Activated CD4-positive, alpha-beta T cell treated with anti-CD3 and anti-CD28 coated beads for 36 hours (primary cell): ENCODE measurements around the gene ISYNA1. TPM values are rescaled to one million over a fixed set of nuclear protein-coding genes. Genes with fewer than 3 reads are reported as not detected.
A peak's percentile ranks its signal among the peaks of the same experiment; 100 is the strongest.
"Not testable (repeated sequence)": the region's sequence is repeated elsewhere in the genome, so short reads cannot be mapped to it uniquely, and the experiment has no call there.

Source experiments
- ATAC-seq: fragments of 200-7000 bp; cut with Tn5 transposase; one replicate; pipeline ENCODE4 v1.10.0; 2021; ENCODE audit warnings: mild to moderate bottlenecking, moderate library complexity
- CTCF ChIA-PET: fragments of 350-600 bp; sonication (Branson Sonifier 250); formaldehyde crosslinking; loops from one replicate; lab custom pipeline; 2021; ENCODE audit warnings: antibody characterized with exemption; lab: Charles Lee
- POLR2A ChIA-PET: fragments of 350-600 bp; sonication (Branson Sonifier 250); formaldehyde crosslinking; loops from one replicate; lab custom pipeline; 2021; ENCODE audit warnings: antibody characterized with exemption, inconsistent platforms; lab: Charles Lee
- DNase-seq: peaks from one replicate; pipeline ENCODE4 v3.0.0-alpha.2; 2020
- H3K27ac Mint-ChIP-seq: one replicate; pipeline ENCODE4 v1.8.0; 2021; ENCODE audit warnings: mixed read lengths
- H3K27me3 Mint-ChIP-seq: one replicate; pipeline ENCODE4 v1.8.0; 2021; ENCODE audit warnings: mixed read lengths
- H3K36me3 Mint-ChIP-seq: one replicate; pipeline ENCODE4 v1.8.0; 2021; ENCODE audit warnings: low read depth, mixed read lengths
- H3K4me1 Mint-ChIP-seq: one replicate; pipeline ENCODE4 v1.8.0; 2021; ENCODE audit warnings: mixed read lengths
- H3K4me3 Mint-ChIP-seq: one replicate; pipeline ENCODE4 v1.8.0; 2021; ENCODE audit warnings: mild to moderate bottlenecking, moderate library complexity, mixed read lengths
- H3K9me3 Mint-ChIP-seq: one replicate; pipeline ENCODE4 v1.8.0; 2021; ENCODE audit warnings: low read depth, mixed read lengths
- intact Hi-C, 2 experiments: fragments of 100-400 bp; cut with DNase I in 1 of 2; cut with micrococcal nuclease in 1 of 2; formaldehyde crosslinking; loops; one replicate each; pipeline versions ENCODE4 v1.14.2 to v1.15.1; 2022 to 2024; cut with DNase I, micrococcal nuclease
- total RNA-seq, 2 experiments: library from RNA; stranded (reverse); gene quantifications; one replicate each; pipeline ENCODE4 v1.2.3, GENCODE V29; 2021

ISYNA1 gene
- total RNA-seq, 2 experiments from 2014 or later: 18.8 to 23.3 TPM

- Mint-ChIP-seq H3K4me1 (peaks cover 71% of the 10 kb centered on the region), H3K36me3 (peaks cover 2% of the 10 kb centered on the region), H3K9me3 (no peaks in the 10 kb centered on the region), H3K27me3 (peaks cover 23% of the 10 kb centered on the region), H3K4me3 (peak overlapping the region; percentile 90), H3K27ac (peak overlapping the region; percentile 73)
- ChIA-PET POLR2A (interaction anchor here (0.6 to 2.5 kb wide), 3 partner anchors 10 to 139 kb away, joined by 3 to 10 read pairs (median 8); no protein-coding TSS in a partner anchor), CTCF (interaction anchor here (0.9 to 6.4 kb wide), 2 partner anchors 29 to 149 kb away, joined by 3 to 48 read pairs; no protein-coding TSS in a partner anchor)
- ATAC-seq (no peak), DNase-seq (peak; percentile 68)
- intact Hi-C loops: loop anchor here (2.0 to 5.0 kb wide), 3 partner anchors 19 to 213 kb away; partner anchors contain the start of gene RAB3A (in 1 of the 2)
Observed at GRCh38 chr19:18418029-18418482, 19.9 kb downstream of the ISYNA1 start.

- POLR2A ChIA-PET: interaction anchor here (0.6 to 2.5 kb wide), 2 partner anchors 11 to 140 kb away, joined by 3 to 8 read pairs; no protein-coding TSS in a partner anchor
- intact Hi-C loops: loop anchor here (2.0 to 5.0 kb wide), 3 partner anchors 19 to 213 kb away; partner anchors contain the start of gene RAB3A (in 1 of the 2)
Observed at GRCh38 chr19:18417250-18418028, 20.5 kb downstream of the ISYNA1 start.

GRCh38 chr19:18416778-18417249, 21.1 kb downstream of the ISYNA1 start:
- intact Hi-C loops: loop anchor here in 1 of 2 experiments (5.0 kb wide), 1 partner anchor 125 kb away; no protein-coding TSS in a partner anchor
- peak overlapping the region; percentile 47 for H3K27ac Mint-ChIP-seq
- ChIA-PET CTCF (interaction anchor here (0.6 to 6.4 kb wide), 5 partner anchors 9 to 193 kb away, joined by 3 to 48 read pairs (median 3); no protein-coding TSS in a partner anchor), POLR2A (interaction anchor here (1.0 to 2.5 kb wide), 2 partner anchors 11 to 106 kb away, joined by 4 to 8 read pairs; no protein-coding TSS in a partner anchor)
- ATAC-seq (peak; percentile 11), DNase-seq (peak; percentile 79)
- H3K27me3 Mint-ChIP-seq: peaks cover 28% of the 10 kb centered on the region
- peaks cover 2% of the 10 kb centered on the region for H3K36me3 Mint-ChIP-seq
- no peaks in the 10 kb centered on the region for H3K9me3 Mint-ChIP-seq
- peaks cover 59% of the 10 kb centered on the region for H3K4me1 Mint-ChIP-seq
- peak overlapping the region; percentile 62 for H3K4me3 Mint-ChIP-seq

More at GRCh38 chr19:18417250-18418028, 20.5 kb downstream of the ISYNA1 start:
- peak overlapping the region; percentile 73 for H3K27ac Mint-ChIP-seq
- CTCF ChIA-PET: interaction anchor here (0.6 to 6.4 kb wide), 5 partner anchors 9 to 194 kb away, joined by 3 to 48 read pairs (median 3); no protein-coding TSS in a partner anchor
- DNase-seq (peak; percentile 56), ATAC-seq (no peak)
- H3K27me3 Mint-ChIP-seq: peaks cover 27% of the 10 kb centered on the region
- peaks cover 65% of the 10 kb centered on the region for H3K4me1 Mint-ChIP-seq
- no peaks in the 10 kb centered on the region for H3K9me3 Mint-ChIP-seq
- H3K36me3 Mint-ChIP-seq: peaks cover 2% of the 10 kb centered on the region
- peak overlapping the region; percentile 90 for H3K4me3 Mint-ChIP-seq

- DNase-seq: peak; percentile 22
- H3K4me1 Mint-ChIP-seq: peaks cover 46% of the 10 kb centered on the region
- POLR2A ChIA-PET: interaction anchor here (0.6 kb wide), 1 partner anchor 413 kb away, joined by 3 read pairs; no protein-coding TSS in a partner anchor
Observed at GRCh38 chr19:18415178-18415867, 22.6 kb downstream of the ISYNA1 start.

GRCh38 chr19:18414504-18415177, 23.3 kb downstream of the ISYNA1 start:
- Mint-ChIP-seq H3K9me3 (no peaks in the 10 kb centered on the region), H3K4me3 (no peak overlapping the region), H3K27me3 (peaks cover 30% of the 10 kb centered on the region), H3K4me1 (peaks cover 44% of the 10 kb centered on the region), H3K36me3 (no peaks in the 10 kb centered on the region), H3K27ac (no peak overlapping the region)
- DNase-seq (peak; percentile 34), ATAC-seq (no peak)
- CTCF ChIA-PET: interaction anchor here (0.5 to 6.4 kb wide), 8 partner anchors 13 to 249 kb away, joined by 3 to 48 read pairs (median 4); no protein-coding TSS in a partner anchor
- POLR2A ChIA-PET: no interaction called here
- intact Hi-C loops: loop anchor here (5.0 kb wide), 3 partner anchors 87 to 137 kb away; no protein-coding TSS in a partner anchor

More at GRCh38 chr19:18415178-18415867, 22.6 kb downstream of the ISYNA1 start:
- H3K36me3 Mint-ChIP-seq: peaks cover 2% of the 10 kb centered on the region
- CTCF ChIA-PET: interaction anchor here (0.5 to 6.4 kb wide), 7 partner anchors 14 to 250 kb away, joined by 3 to 48 read pairs (median 3); no protein-coding TSS in a partner anchor
- peak overlapping the region; percentile 49 for H3K4me3 Mint-ChIP-seq
- intact Hi-C loops: loop anchor here in 1 of 2 experiments (5.0 kb wide), 1 partner anchor 123 kb away; no protein-coding TSS in a partner anchor
- H3K9me3 Mint-ChIP-seq: no peaks in the 10 kb centered on the region
- ATAC-seq: no peak
- peaks cover 30% of the 10 kb centered on the region for H3K27me3 Mint-ChIP-seq
- no peak overlapping the region for H3K27ac Mint-ChIP-seq

GRCh38 chr19:18412610-18413239, 25.2 kb downstream of the ISYNA1 start:
- intact Hi-C loops: loop anchor here in 1 of 2 experiments (5.0 kb wide), 2 partner anchors 85 to 135 kb away; no protein-coding TSS in a partner anchor
- Mint-ChIP-seq H3K4me3 (no peak overlapping the region), H3K27ac (no peak overlapping the region), H3K36me3 (no peaks in the 10 kb centered on the region), H3K4me1 (peaks cover 31% of the 10 kb centered on the region), H3K9me3 (no peaks in the 10 kb centered on the region), H3K27me3 (peaks cover 20% of the 10 kb centered on the region)
- ATAC-seq (no peak), DNase-seq (no peak)
- CTCF ChIA-PET: interaction anchor here (0.6 to 4.5 kb wide), 10 partner anchors 11 to 143 kb away, joined by 3 to 33 read pairs (median 4); no protein-coding TSS in a partner anchor
- POLR2A ChIA-PET: no interaction called here

- ATAC-seq (peak; percentile 20), DNase-seq (peak; percentile 69)
- intact Hi-C loops: no loop called here
- no peak overlapping the region for H3K27ac Mint-ChIP-seq
- no peaks in the 10 kb centered on the region for H3K9me3 Mint-ChIP-seq
- H3K36me3 Mint-ChIP-seq: no peaks in the 10 kb centered on the region
- ChIA-PET POLR2A (no interaction called here), CTCF (no interaction called here)
- no peaks in the 10 kb centered on the region for H3K4me1 Mint-ChIP-seq
- H3K27me3 Mint-ChIP-seq: peaks cover 7% of the 10 kb centered on the region
- no peak overlapping the region for H3K4me3 Mint-ChIP-seq
Observed at GRCh38 chr19:18408053-18408476, 29.9 kb downstream of the ISYNA1 start.

GRCh38 chr19:18406749-18407148, 31.2 kb downstream of the ISYNA1 start:
- no peak for ATAC-seq
- intact Hi-C loops: no loop called here
- H3K4me1 Mint-ChIP-seq: no peaks in the 10 kb centered on the region
- CTCF ChIA-PET: interaction anchor here (0.6 kb wide), 1 partner anchor 23 kb away, joined by 3 read pairs; no protein-coding TSS in a partner anchor
- H3K4me3 Mint-ChIP-seq: no peak overlapping the region
- DNase-seq: no peak
- H3K27me3 Mint-ChIP-seq: peaks cover 2% of the 10 kb centered on the region
- H3K36me3 Mint-ChIP-seq: no peaks in the 10 kb centered on the region
- POLR2A ChIA-PET: no interaction called here
- H3K9me3 Mint-ChIP-seq: no peaks in the 10 kb centered on the region
- no peak overlapping the region for H3K27ac Mint-ChIP-seq

GRCh38 chr19:18405754-18406153, 32.2 kb downstream of the ISYNA1 start:
- not testable (repeated sequence) for H3K36me3 Mint-ChIP-seq, H3K27me3 Mint-ChIP-seq
- CTCF ChIA-PET: interaction anchor here (2.3 kb wide), 1 partner anchor 17 kb away, joined by 9 read pairs; no protein-coding TSS in a partner anchor

More at GRCh38 chr19:18405754-18406153, 32.2 kb downstream of the ISYNA1 start:
- DNase-seq, H3K4me3 Mint-ChIP-seq, POLR2A ChIA-PET, ATAC-seq, H3K27ac Mint-ChIP-seq, H3K9me3 Mint-ChIP-seq, intact Hi-C loops, H3K4me1 Mint-ChIP-seq: not testable (repeated sequence)
